ENCODE data around the gene BMP7. TPM values are rescaled to one million over a fixed set of nuclear protein-coding genes. Genes with fewer than 3 reads are reported as not detected.

BMP7 gene
- total RNA-seq, 1 experiment from 2014 or later: 7.5 TPM

DNA sequence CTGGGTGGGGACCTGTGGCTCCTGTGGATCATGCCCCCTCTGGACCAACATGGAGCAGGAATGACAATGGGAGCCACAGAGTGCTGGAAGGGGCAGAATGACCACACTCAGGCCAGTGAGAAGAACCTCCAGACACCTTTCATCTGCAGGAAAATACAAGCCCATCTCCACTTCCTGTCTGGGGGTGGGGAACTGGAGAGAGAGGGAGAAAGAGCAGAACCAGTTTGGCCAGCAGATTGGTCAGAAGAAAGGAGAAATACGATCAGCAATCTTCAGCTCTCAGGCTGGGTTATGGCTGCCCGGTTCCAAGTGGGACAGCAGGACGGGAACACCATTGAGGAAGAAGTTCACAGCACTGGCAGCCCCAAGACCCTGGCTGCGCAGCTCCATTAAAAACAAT lies 37.0 kb downstream of the BMP7 start:
- Histone ChIP-seq H3K4me1 (ENCODE audit: insufficient read depth, low read length, poor library complexity, severe bottlenecking) (peaks cover 5% of the 10 kb centered on the region), H3K4me3 (ENCODE audit: low read depth, low read length, poor library complexity, severe bottlenecking) (no peak overlapping the region), H3K36me3 (ENCODE audit: insufficient read depth, low read length, poor library complexity, severe bottlenecking) (no peaks in the 10 kb centered on the region), H3K9me3 (ENCODE audit: low read depth, low read length, poor library complexity, severe bottlenecking) (no peaks in the 10 kb centered on the region), H3K27ac (ENCODE audit: low read depth, low read length, poor library complexity, severe bottlenecking) (no peak overlapping the region), H3K27me3 (replicated peaks; ENCODE audit: insufficient read depth, low read depth, low read length, poor library complexity) (peaks cover 9% of the 10 kb centered on the region)
- BruUV-seq (replicated peaks): no TSS peak
- CTCF ChIA-PET: no interaction called here
- intact Hi-C loops (cut with micrococcal nuclease; ENCODE audit: unreplicated experiment): no loop called here
- POLR2A ChIA-PET (ENCODE audit: low non-redundant PET): no interaction called here
- TF ChIP-seq EZH2 (IDR thresholded peaks at IDR 0.05; ENCODE audit: borderline replicate concordance, low read depth, low read length, poor library complexity, severe bottlenecking): no peak
- TF ChIP-seq, protein P1, sequence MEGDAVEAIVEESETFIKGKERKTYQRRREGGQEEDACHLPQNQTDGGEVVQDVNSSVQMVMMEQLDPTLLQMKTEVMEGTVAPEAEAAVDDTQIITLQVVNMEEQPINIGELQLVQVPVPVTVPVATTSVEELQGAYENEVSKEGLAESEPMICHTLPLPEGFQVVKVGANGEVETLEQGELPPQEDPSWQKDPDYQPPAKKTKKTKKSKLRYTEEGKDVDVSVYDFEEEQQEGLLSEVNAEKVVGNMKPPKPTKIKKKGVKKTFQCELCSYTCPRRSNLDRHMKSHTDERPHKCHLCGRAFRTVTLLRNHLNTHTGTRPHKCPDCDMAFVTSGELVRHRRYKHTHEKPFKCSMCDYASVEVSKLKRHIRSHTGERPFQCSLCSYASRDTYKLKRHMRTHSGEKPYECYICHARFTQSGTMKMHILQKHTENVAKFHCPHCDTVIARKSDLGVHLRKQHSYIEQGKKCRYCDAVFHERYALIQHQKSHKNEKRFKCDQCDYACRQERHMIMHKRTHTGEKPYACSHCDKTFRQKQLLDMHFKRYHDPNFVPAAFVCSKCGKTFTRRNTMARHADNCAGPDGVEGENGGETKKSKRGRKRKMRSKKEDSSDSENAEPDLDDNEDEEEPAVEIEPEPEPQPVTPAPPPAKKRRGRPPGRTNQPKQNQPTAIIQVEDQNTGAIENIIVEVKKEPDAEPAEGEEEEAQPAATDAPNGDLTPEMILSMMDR (conservative IDR thresholded peaks at IDR 0.05; ENCODE audit: low read depth, low read length): no peak
- no peak for DNase-seq (ENCODE audit: low spot score)

DNA sequence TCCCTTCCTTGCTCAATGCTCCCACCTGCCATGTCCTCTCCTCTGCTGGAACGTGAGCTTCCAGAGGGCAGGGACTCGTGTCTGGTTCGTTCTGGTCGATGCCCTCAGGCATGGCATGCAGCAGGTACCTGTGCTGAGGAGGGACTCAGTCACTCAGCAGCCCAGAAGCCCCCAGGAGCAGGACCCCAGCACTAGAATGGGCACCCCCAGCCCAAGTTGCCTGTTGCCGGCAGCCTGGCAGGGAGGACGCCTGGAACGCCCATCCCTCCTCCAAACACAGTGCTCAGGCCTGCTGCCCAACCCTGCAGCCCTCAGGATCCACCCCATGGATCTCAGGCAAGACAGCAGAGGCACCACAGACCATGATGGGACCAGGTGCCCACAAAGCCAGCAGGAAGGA lies 40.6 kb downstream of the BMP7 start:
- intact Hi-C loops (cut with micrococcal nuclease; ENCODE audit: unreplicated experiment): no loop called here
- Histone ChIP-seq H3K27me3 (replicated peaks; ENCODE audit: insufficient read depth, low read depth, low read length, poor library complexity) (no peaks in the 10 kb centered on the region), H3K4me3 (ENCODE audit: low read depth, low read length, poor library complexity, severe bottlenecking) (no peak overlapping the region), H3K27ac (ENCODE audit: low read depth, low read length, poor library complexity, severe bottlenecking) (no peak overlapping the region), H3K4me1 (ENCODE audit: insufficient read depth, low read length, poor library complexity, severe bottlenecking) (peaks cover 13% of the 10 kb centered on the region), H3K9me3 (ENCODE audit: low read depth, low read length, poor library complexity, severe bottlenecking) (no peaks in the 10 kb centered on the region), H3K36me3 (ENCODE audit: insufficient read depth, low read length, poor library complexity, severe bottlenecking) (no peaks in the 10 kb centered on the region)
- no peak for TF ChIP-seq EZH2 (IDR thresholded peaks at IDR 0.05; ENCODE audit: borderline replicate concordance, low read depth, low read length, poor library complexity, severe bottlenecking)
- TF ChIP-seq, protein P1 (conservative IDR thresholded peaks at IDR 0.05; ENCODE audit: low read depth, low read length): no peak
- no TSS peak for BruUV-seq (replicated peaks)
- ChIA-PET CTCF (no interaction called here), POLR2A (ENCODE audit: low non-redundant PET) (no interaction called here)
- DNase-seq (ENCODE audit: low spot score): no peak

DNA sequence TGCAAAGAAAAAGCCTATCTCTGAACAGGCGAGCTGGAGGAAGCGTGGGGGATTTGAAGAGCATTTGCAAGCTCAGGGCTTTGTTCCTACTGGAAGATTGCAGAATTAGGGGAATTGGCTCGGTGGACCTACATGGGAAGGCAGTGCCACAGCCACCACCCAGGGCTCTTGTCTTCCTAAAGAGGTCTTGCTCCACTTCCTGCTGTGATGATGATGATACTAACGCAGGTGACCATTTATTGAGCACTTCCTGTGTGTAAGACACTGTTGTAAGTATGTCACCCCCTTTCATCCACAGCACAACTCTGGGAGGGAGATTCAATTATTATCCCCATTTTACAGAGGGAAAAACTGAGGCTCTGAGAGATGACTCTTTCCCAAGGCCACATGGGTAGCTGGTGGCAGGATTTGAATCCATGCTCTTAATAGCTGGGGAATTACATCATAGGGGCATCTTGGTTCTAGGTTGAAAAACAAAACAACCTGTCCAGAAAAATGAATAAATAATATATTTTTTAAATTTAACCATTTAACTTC lies 41.2 kb downstream of the BMP7 start:
- H3K4me1 ChIP-seq (ENCODE audit: insufficient read depth, low read length, poor library complexity, severe bottlenecking): peaks cover 13% of the 10 kb centered on the region
- POLR2A ChIA-PET (ENCODE audit: low non-redundant PET): no interaction called here
- TF ChIP-seq, protein P1 (conservative IDR thresholded peaks at IDR 0.05; ENCODE audit: low read depth, low read length): no peak
- no peak for TF ChIP-seq EZH2 (IDR thresholded peaks at IDR 0.05; ENCODE audit: borderline replicate concordance, low read depth, low read length, poor library complexity, severe bottlenecking)
- H3K36me3 ChIP-seq (ENCODE audit: insufficient read depth, low read length, poor library complexity, severe bottlenecking): no peaks in the 10 kb centered on the region
- H3K4me3 ChIP-seq (ENCODE audit: low read depth, low read length, poor library complexity, severe bottlenecking): no peak overlapping the region
- intact Hi-C loops (cut with micrococcal nuclease; ENCODE audit: unreplicated experiment): no loop called here
- H3K27ac ChIP-seq (ENCODE audit: low read depth, low read length, poor library complexity, severe bottlenecking): no peak overlapping the region
- no peak for DNase-seq (ENCODE audit: low spot score)
- CTCF ChIA-PET: no interaction called here
- no peaks in the 10 kb centered on the region for H3K9me3 ChIP-seq (ENCODE audit: low read depth, low read length, poor library complexity, severe bottlenecking)
- BruUV-seq (replicated peaks): no TSS peak
- no peaks in the 10 kb centered on the region for H3K27me3 ChIP-seq (replicated peaks; ENCODE audit: insufficient read depth, low read depth, low read length, poor library complexity)

Data from A673 (cell line).